ENCODE measurements around the gene WDR33. TPM values are rescaled to one million over a fixed set of nuclear protein-coding genes. Genes with fewer than 3 reads are reported as not detected.

WDR33 gene
- total and polyA plus RNA-seq, 2 of the 13 experiments (the other 11 are each of a cell fraction or from before 2014, with no cell fraction given) = 54.9 to 78.2 TPM

- TF ChIP-seq PHB2 (IDR thresholded peaks at IDR 0.05; ENCODE audit: partially characterized antibody) (no peak), SNAPC4 (CRISPR knock-in tag; IDR thresholded peaks at IDR 0.05) (0 out of 2 replicates have a peak, but pooled peaks have one; percentile 36), ZNF558 (CRISPR knock-in tag; IDR thresholded peaks at IDR 0.05; ENCODE audit: borderline replicate concordance) (0 out of 2 replicates have a peak, but pooled peaks have one; percentile 51), ZNF614 (CRISPR knock-in tag; IDR thresholded peaks at IDR 0.05; ENCODE audit: borderline replicate concordance) (0 out of 2 replicates have a peak, but pooled peaks have one; percentile 22), SOX6 (IDR thresholded peaks at IDR 0.05) (no peak), SOX6 (CRISPR knock-in tag; IDR thresholded peaks at IDR 0.05) (peak; percentile 52), MTERF4 (CRISPR knock-in tag; IDR thresholded peaks at IDR 0.05) (peak; percentile 65; the same call in 1 of the 2 replicates), SRF (IDR thresholded peaks at IDR 0.05; ENCODE audit: low read depth, low read length) (no peak), ZBTB33 (CRISPR knock-in tag; IDR thresholded peaks at IDR 0.05) (peak; percentile 94), ZNF776 (CRISPR knock-in tag; IDR thresholded peaks at IDR 0.05) (peak; percentile 68; the same call in 1 of the 2 replicates), ZNF274 (CRISPR knock-in tag; IDR thresholded peaks at IDR 0.05) (0 out of 2 replicates have a peak, but pooled peaks have one; percentile 22), HMGXB4 (CRISPR knock-in tag; IDR thresholded peaks at IDR 0.05; ENCODE audit: borderline replicate concordance in 1 of 2, low read depth in 1 of 2) (0 out of 4 replicates have a peak, but pooled peaks of 1 of the 2 experiments have one; percentile 24), TFDP2 (CRISPR knock-in tag; IDR thresholded peaks at IDR 0.05) (no peak), ZBTB38 (CRISPR knock-in tag; IDR thresholded peaks at IDR 0.05) (0 out of 2 replicates have a peak, but pooled peaks have one; percentile 22), PHF20 (CRISPR knock-in tag; IDR thresholded peaks at IDR 0.05) (peak; percentile 25; the same call in 1 of the 2 replicates), ZFX (CRISPR knock-in tag; IDR thresholded peaks at IDR 0.05; ENCODE audit: low read depth) (peak; percentile 75), HIVEP1 (CRISPR knock-in tag; IDR thresholded peaks at IDR 0.05) (peak; percentile 23; the same call in 1 of the 2 replicates), MBNL3 (CRISPR knock-in tag; conservative IDR thresholded peaks at IDR 0.05) (no peak)
Observed at GRCh38 chr2:127651971-127652550, 158.9 kb downstream of the WDR33 start (continued).
